ENCODE data around the gene TNIK. TPM values are rescaled to one million over a fixed set of nuclear protein-coding genes. Genes with fewer than 3 reads are reported as not detected.

TNIK gene
- total and polyA plus RNA-seq, 2 experiments from 2014 or later: 14.6 to 34.3 TPM

DNA sequence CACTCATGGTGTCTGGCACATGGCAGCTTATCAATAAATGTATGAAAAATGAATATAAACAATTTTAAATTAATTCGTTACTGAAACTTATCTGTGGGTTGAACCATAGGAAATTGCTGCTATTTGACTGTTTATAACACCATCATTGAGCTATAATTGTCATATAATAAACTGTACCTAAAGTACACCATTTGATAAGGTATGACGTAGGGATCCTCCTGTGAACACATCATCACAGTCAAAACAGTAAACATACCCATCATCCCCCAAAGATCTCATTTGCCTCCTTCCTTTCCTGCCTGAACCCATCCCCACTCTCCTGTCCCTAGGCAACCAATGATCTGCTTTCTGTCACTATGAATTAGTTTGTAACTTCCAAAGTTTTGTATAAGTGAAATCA lies 282.7 kb downstream of the TNIK start:
- H3K4me1 Mint-ChIP-seq: peaks cover 13% of the 10 kb centered on the region
- Histone ChIP-seq H3K79me2 (replicated peaks; ENCODE audit: insufficient read depth) (no peaks in the 10 kb centered on the region; the same call in 1 of the 2 replicates), H3K27ac (ENCODE audit: low read depth) (no peak overlapping the region), H3K27me3 (ENCODE audit: insufficient read depth) (no peaks in the 10 kb centered on the region), H4K20me1 (replicated peaks; ENCODE audit: insufficient read depth) (no peaks in the 10 kb centered on the region), H3K4me3 (no peak overlapping the region), H3K4me1 (ENCODE audit: insufficient read depth) (0 out of 2 replicates have a peak, but pooled peaks cover 3% of the 10 kb centered on the region), H3F3A (replicated peaks; ENCODE audit: low read depth) (no peaks in the 10 kb centered on the region), H3K4me2 (no peak overlapping the region), H2AFZ (no peak overlapping the region), H3K36me3 (ENCODE audit: insufficient read depth) (no peaks in the 10 kb centered on the region), H3K9me2 (ENCODE audit: insufficient read depth) (no peaks in the 10 kb centered on the region)
- H3K9me3 Mint-ChIP-seq: no peaks in the 10 kb centered on the region
- TF ChIP-seq, protein P1, sequence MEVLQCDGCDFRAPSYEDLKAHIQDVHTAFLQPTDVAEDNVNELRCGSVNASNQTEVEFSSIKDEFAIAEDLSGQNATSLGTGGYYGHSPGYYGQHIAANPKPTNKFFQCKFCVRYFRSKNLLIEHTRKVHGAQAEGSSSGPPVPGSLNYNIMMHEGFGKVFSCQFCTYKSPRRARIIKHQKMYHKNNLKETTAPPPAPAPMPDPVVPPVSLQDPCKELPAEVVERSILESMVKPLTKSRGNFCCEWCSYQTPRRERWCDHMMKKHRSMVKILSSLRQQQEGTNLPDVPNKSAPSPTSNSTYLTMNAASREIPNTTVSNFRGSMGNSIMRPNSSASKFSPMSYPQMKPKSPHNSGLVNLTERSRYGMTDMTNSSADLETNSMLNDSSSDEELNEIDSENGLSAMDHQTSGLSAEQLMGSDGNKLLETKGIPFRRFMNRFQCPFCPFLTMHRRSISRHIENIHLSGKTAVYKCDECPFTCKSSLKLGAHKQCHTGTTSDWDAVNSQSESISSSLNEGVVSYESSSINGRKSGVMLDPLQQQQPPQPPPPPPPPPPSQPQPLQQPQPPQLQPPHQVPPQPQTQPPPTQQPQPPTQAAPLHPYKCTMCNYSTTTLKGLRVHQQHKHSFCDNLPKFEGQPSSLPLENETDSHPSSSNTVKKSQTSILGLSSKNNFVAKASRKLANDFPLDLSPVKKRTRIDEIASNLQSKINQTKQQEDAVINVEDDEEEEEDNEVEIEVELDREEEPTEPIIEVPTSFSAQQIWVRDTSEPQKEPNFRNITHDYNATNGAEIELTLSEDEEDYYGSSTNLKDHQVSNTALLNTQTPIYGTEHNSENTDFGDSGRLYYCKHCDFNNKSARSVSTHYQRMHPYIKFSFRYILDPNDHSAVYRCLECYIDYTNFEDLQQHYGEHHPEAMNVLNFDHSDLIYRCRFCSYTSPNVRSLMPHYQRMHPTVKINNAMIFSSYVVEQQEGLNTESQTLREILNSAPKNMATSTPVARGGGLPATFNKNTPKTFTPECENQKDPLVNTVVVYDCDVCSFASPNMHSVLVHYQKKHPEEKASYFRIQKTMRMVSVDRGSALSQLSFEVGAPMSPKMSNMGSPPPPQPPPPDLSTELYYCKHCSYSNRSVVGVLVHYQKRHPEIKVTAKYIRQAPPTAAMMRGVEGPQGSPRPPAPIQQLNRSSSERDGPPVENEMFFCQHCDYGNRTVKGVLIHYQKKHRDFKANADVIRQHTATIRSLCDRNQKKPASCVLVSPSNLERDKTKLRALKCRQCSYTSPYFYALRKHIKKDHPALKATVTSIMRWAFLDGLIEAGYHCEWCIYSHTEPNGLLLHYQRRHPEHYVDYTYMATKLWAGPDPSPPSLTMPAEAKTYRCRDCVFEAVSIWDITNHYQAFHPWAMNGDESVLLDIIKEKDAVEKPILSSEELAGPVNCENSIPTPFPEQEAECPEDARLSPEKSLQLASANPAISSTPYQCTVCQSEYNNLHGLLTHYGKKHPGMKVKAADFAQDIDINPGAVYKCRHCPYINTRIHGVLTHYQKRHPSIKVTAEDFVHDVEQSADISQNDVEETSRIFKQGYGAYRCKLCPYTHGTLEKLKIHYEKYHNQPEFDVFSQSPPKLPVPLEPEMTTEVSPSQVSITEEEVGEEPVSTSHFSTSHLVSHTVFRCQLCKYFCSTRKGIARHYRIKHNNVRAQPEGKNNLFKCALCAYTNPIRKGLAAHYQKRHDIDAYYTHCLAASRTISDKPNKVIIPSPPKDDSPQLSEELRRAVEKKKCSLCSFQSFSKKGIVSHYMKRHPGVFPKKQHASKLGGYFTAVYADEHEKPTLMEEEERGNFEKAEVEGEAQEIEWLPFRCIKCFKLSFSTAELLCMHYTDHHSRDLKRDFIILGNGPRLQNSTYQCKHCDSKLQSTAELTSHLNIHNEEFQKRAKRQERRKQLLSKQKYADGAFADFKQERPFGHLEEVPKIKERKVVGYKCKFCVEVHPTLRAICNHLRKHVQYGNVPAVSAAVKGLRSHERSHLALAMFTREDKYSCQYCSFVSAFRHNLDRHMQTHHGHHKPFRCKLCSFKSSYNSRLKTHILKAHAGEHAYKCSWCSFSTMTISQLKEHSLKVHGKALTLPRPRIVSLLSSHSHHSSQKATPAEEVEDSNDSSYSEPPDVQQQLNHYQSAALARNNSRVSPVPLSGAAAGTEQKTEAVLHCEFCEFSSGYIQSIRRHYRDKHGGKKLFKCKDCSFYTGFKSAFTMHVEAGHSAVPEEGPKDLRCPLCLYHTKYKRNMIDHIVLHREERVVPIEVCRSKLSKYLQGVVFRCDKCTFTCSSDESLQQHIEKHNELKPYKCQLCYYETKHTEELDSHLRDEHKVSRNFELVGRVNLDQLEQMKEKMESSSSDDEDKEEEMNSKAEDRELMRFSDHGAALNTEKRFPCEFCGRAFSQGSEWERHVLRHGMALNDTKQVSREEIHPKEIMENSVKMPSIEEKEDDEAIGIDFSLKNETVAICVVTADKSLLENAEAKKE (CRISPR knock-in tag; IDR thresholded peaks at IDR 0.05): no peak
- TF ChIP-seq ZNF114 (CRISPR knock-in tag; IDR thresholded peaks at IDR 0.05) (no peak), POLR2AphosphoS5 (IDR thresholded peaks at IDR 0.05; ENCODE audit: low read depth) (no peak), STAT1 (IDR thresholded peaks at IDR 0.05; ENCODE audit: unreplicated experiment) (no peak), EZH2phosphoT487 (IDR thresholded peaks at IDR 0.05; ENCODE audit: unreplicated experiment) (no peak), ZNF331 (CRISPR knock-in tag; IDR thresholded peaks at IDR 0.05; ENCODE audit: low read depth) (no peak), JUNB (IDR thresholded peaks at IDR 0.05; ENCODE audit: unreplicated experiment) (no peak), CREB1 (CRISPR knock-in tag; IDR thresholded peaks at IDR 0.05; ENCODE audit: low read depth) (no peak), NANOG (IDR thresholded peaks at IDR 0.05; ENCODE audit: borderline replicate concordance) (no peak), EZH2 (IDR thresholded peaks at IDR 0.05; ENCODE audit: low read depth, unreplicated experiment) (no peak)
- TF ChIP-seq, protein P2, sequence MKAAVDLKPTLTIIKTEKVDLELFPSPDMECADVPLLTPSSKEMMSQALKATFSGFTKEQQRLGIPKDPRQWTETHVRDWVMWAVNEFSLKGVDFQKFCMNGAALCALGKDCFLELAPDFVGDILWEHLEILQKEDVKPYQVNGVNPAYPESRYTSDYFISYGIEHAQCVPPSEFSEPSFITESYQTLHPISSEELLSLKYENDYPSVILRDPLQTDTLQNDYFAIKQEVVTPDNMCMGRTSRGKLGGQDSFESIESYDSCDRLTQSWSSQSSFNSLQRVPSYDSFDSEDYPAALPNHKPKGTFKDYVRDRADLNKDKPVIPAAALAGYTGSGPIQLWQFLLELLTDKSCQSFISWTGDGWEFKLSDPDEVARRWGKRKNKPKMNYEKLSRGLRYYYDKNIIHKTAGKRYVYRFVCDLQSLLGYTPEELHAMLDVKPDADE (IDR thresholded peaks at IDR 0.05): no peak
- TF ChIP-seq, protein P3, sequence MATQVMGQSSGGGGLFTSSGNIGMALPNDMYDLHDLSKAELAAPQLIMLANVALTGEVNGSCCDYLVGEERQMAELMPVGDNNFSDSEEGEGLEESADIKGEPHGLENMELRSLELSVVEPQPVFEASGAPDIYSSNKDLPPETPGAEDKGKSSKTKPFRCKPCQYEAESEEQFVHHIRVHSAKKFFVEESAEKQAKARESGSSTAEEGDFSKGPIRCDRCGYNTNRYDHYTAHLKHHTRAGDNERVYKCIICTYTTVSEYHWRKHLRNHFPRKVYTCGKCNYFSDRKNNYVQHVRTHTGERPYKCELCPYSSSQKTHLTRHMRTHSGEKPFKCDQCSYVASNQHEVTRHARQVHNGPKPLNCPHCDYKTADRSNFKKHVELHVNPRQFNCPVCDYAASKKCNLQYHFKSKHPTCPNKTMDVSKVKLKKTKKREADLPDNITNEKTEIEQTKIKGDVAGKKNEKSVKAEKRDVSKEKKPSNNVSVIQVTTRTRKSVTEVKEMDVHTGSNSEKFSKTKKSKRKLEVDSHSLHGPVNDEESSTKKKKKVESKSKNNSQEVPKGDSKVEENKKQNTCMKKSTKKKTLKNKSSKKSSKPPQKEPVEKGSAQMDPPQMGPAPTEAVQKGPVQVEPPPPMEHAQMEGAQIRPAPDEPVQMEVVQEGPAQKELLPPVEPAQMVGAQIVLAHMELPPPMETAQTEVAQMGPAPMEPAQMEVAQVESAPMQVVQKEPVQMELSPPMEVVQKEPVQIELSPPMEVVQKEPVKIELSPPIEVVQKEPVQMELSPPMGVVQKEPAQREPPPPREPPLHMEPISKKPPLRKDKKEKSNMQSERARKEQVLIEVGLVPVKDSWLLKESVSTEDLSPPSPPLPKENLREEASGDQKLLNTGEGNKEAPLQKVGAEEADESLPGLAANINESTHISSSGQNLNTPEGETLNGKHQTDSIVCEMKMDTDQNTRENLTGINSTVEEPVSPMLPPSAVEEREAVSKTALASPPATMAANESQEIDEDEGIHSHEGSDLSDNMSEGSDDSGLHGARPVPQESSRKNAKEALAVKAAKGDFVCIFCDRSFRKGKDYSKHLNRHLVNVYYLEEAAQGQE (IDR thresholded peaks at IDR 0.05; ENCODE audit: unreplicated experiment): no peak
- TF ChIP-seq, protein P4, sequence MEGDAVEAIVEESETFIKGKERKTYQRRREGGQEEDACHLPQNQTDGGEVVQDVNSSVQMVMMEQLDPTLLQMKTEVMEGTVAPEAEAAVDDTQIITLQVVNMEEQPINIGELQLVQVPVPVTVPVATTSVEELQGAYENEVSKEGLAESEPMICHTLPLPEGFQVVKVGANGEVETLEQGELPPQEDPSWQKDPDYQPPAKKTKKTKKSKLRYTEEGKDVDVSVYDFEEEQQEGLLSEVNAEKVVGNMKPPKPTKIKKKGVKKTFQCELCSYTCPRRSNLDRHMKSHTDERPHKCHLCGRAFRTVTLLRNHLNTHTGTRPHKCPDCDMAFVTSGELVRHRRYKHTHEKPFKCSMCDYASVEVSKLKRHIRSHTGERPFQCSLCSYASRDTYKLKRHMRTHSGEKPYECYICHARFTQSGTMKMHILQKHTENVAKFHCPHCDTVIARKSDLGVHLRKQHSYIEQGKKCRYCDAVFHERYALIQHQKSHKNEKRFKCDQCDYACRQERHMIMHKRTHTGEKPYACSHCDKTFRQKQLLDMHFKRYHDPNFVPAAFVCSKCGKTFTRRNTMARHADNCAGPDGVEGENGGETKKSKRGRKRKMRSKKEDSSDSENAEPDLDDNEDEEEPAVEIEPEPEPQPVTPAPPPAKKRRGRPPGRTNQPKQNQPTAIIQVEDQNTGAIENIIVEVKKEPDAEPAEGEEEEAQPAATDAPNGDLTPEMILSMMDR (conservative IDR thresholded peaks at IDR 0.05; ENCODE audit: low read depth in 2 of 2): no peak
- no peak for DNase-seq (ENCODE audit: low spot score)
- ATAC-seq: no peak
- no peaks in the 10 kb centered on the region for H3K27me3 Mint-ChIP-seq (ENCODE audit: insufficient read depth, low read depth, poor library complexity)
- H3K36me3 Mint-ChIP-seq (ENCODE audit: low read depth): peaks cover 10% of the 10 kb centered on the region; the same call in 2 of the 3 replicates
- H3K27ac Mint-ChIP-seq: no peak overlapping the region
- H3K4me3 Mint-ChIP-seq: no peak overlapping the region
